ENCODE measurements around the gene SLC1A2.

Gene SLC1A2

GRCh38 chr11:35265755-35266454, 153.5 kb downstream of the SLC1A2 start:
- no peak for DNase-seq

- DNase-seq = no peak
Measured at GRCh38 chr11:35262735-35263134, 156.6 kb downstream of the SLC1A2 start.

GRCh38 chr11:35262056-35262455, 157.3 kb downstream of the SLC1A2 start:
- DNase-seq = no peak

- no peak for DNase-seq
Measured at GRCh38 chr11:35261197-35261596, 158.2 kb downstream of the SLC1A2 start.

- DNase-seq = no peak
Measured at GRCh38 chr11:35260342-35260985, 158.9 kb downstream of the SLC1A2 start.

GRCh38 chr11:35259529-35259928, 159.8 kb downstream of the SLC1A2 start:
- no peak for DNase-seq

GRCh38 chr11:35257281-35257680, 162.1 kb downstream of the SLC1A2 start:
- no peak for DNase-seq

- no peak for DNase-seq
Measured at GRCh38 chr11:35256296-35256695, 163.1 kb downstream of the SLC1A2 start.

GRCh38 chr11:35255514-35255913, 163.8 kb downstream of the SLC1A2 start:
- no peak for DNase-seq

GRCh38 chr11:35253237-35253636, 166.1 kb downstream of the SLC1A2 start:
- DNase-seq = no peak

GRCh38 chr11:35250621-35251020, 168.7 kb downstream of the SLC1A2 start:
- no peak for DNase-seq

- DNase-seq = no peak
Measured at GRCh38 chr11:35250192-35250591, 169.2 kb downstream of the SLC1A2 start.

GRCh38 chr11:35248558-35249323, 170.6 kb downstream of the SLC1A2 start:
- no peak for DNase-seq

GRCh38 chr11:35247863-35248262, 171.5 kb downstream of the SLC1A2 start:
- DNase-seq = no peak

GRCh38 chr11:35247428-35247827, 171.9 kb downstream of the SLC1A2 start:
- no peak for DNase-seq

- DNase-seq = no peak
Measured at GRCh38 chr11:35246745-35247144, 172.6 kb downstream of the SLC1A2 start.

- DNase-seq = no peak
Measured at GRCh38 chr11:35245786-35246185, 173.6 kb downstream of the SLC1A2 start.

GRCh38 chr11:35245056-35245455, 174.3 kb downstream of the SLC1A2 start:
- no peak for DNase-seq

- DNase-seq = no peak
Measured at GRCh38 chr11:35243774-35244173, 175.6 kb downstream of the SLC1A2 start.

- DNase-seq = no peak
Measured at GRCh38 chr11:35242412-35243242, 176.7 kb downstream of the SLC1A2 start.

GRCh38 chr11:35241531-35241930, 177.8 kb downstream of the SLC1A2 start:
- no peak for DNase-seq

- no peak for DNase-seq
Measured at GRCh38 chr11:35241083-35241482, 178.3 kb downstream of the SLC1A2 start.

GRCh38 chr11:35239471-35240075, 179.8 kb downstream of the SLC1A2 start:
- no peak for DNase-seq

All from SW 1271 (cell line).